B cell (primary cell): ENCODE data around the gene ITGB1BP2. TPM values are rescaled to one million over a fixed set of nuclear protein-coding genes. Genes with fewer than 3 reads are reported as not detected.
"Not testable (repeated sequence)": the region's sequence is repeated elsewhere in the genome, so short reads cannot be mapped to it uniquely, and the experiment has no call there.

Source experiments
- ATAC-seq: fragments of 200-7000 bp; cut with Tn5 transposase; one replicate; pipeline ENCODE4 v1.10.0; 2021; ENCODE audit warnings: low read depth, mild to moderate bottlenecking, moderate number of reproducible peaks, moderate library complexity
- CTCF ChIA-PET: fragments of 350-600 bp; sonication (Branson Sonifier 250); formaldehyde crosslinking; loops from one replicate; lab custom pipeline; 2021; ENCODE audit warnings: antibody characterized with exemption, inconsistent platforms; lab: Charles Lee
- POLR2A ChIA-PET: fragments of 350-600 bp; sonication (Branson Sonifier 250); formaldehyde crosslinking; loops from one replicate; lab custom pipeline; 2021; ENCODE audit warnings: antibody characterized with exemption; lab: Charles Lee
- DNase-seq: peaks from one replicate; pipeline ENCODE4 v3.0.0; 2013
- H2AFZ ChIP-seq: 2 replicates; pipeline ENCODE4 v1.6.1; 2012; ENCODE audit warnings: mild to moderate bottlenecking, low read depth, low read length; ENCODE audit not compliant: insufficient read depth, poor library complexity, severe bottlenecking
- H3K27ac ChIP-seq, 2 donors: 1 replicate in 1 of 2; 2 replicates in 1 of 2; pipeline ENCODE4 v1.5.1; 2012 to 2013; ENCODE audit warnings: low read length in 2 of 2, mild to moderate bottlenecking in 2 of 2, moderate library complexity in 1 of 2
- H3K27me3 ChIP-seq, 4 experiments: fragments of 200-600 bp in 1 of 4; sonication (generic) in 1 of 4; replicated peaks in 1 of 4; 1 replicate in 2 of 4; 2 replicates in 2 of 4; pipeline versions ENCODE4 v1.6.1 to v1.7.0; 2013 to 2016; ENCODE audit warnings: low read length in 3 of 4, mild to moderate bottlenecking in 2 of 4, mixed read lengths in 1 of 4, moderate library complexity in 1 of 4; ENCODE audit not compliant: insufficient read depth in 4 of 4, control insufficient read depth in 3 of 4; ENCODE audit errors: control extremely low read depth in 1 of 4
- H3K36me3 ChIP-seq, 2 experiments: replicated peaks in 1 of 2; 1 replicate in 1 of 2; 2 replicates in 1 of 2; pipeline versions ENCODE4 v1.6.1 to v1.7.1; 2013; ENCODE audit warnings: low read length in 1 of 2; ENCODE audit not compliant: insufficient read depth in 2 of 2, control insufficient read depth in 1 of 2; ENCODE audit errors: control extremely low read depth in 1 of 2, extremely low read depth in 1 of 2
- H3K4me1 ChIP-seq, 2 donors: fragments of 200-600 bp in 1 of 2; sonication (generic) in 1 of 2; 1 replicate in 1 of 2; 2 replicates in 1 of 2; pipeline versions ENCODE4 v1.5.1 to v1.6.1; 2013 to 2017; ENCODE audit warnings: low read length in 2 of 2; ENCODE audit not compliant: control insufficient read depth in 2 of 2, insufficient read depth in 2 of 2
- H3K4me2 ChIP-seq: replicated peaks from 2 replicates; pipeline ENCODE3; 2012; ENCODE audit warnings: mild to moderate bottlenecking, low read depth, low read length; ENCODE audit not compliant: poor library complexity, severe bottlenecking
- H3K4me3 ChIP-seq, 5 experiments: fragments of 200-600 bp in 1 of 5; sonication (generic) in 1 of 5; 1 replicate in 3 of 5; 2 replicates in 2 of 5; pipeline versions ENCODE4 v1.5.1 to v1.7.0; 2011 to 2016; ENCODE audit warnings: low read length in 4 of 5, mild to moderate bottlenecking in 4 of 5, low read depth in 2 of 5, control low read depth in 1 of 5, moderate library complexity in 1 of 5; ENCODE audit not compliant: insufficient read depth in 1 of 5; ENCODE audit errors: control extremely low read depth in 1 of 5, extremely low read depth in 1 of 5
- H3K79me2 ChIP-seq: fragments of 200-600 bp; sonication (generic); one replicate; pipeline ENCODE4 v1.6.0; 2016; ENCODE audit warnings: low read length; ENCODE audit not compliant: control insufficient read depth, insufficient read depth
- H3K9ac ChIP-seq: fragments of 200-600 bp; sonication (generic); 2 replicates; pipeline ENCODE4 v1.6.1; 2017; ENCODE audit warnings: mild to moderate bottlenecking, low read length, moderate library complexity
- H3K9me3 ChIP-seq, 3 donors: one replicate each; pipeline versions ENCODE4 v1.6.1 to v1.7.1; 2013; ENCODE audit warnings: low read length in 2 of 3; ENCODE audit not compliant: control insufficient read depth in 2 of 3, insufficient read depth in 1 of 3; ENCODE audit errors: control extremely low read depth in 1 of 3
- H4K20me1 ChIP-seq: 2 replicates; pipeline ENCODE4 v1.6.0; 2012; ENCODE audit warnings: mild to moderate bottlenecking, low read length; ENCODE audit not compliant: insufficient read depth, control insufficient read depth, poor library complexity, severe bottlenecking
- H3K27ac Mint-ChIP-seq: one replicate; pipeline ENCODE4 v1.8.0; 2021; ENCODE audit warnings: mixed read lengths
- H3K27me3 Mint-ChIP-seq: one replicate; pipeline ENCODE4 v1.8.0; 2021; ENCODE audit warnings: mixed read lengths
- H3K4me1 Mint-ChIP-seq: one replicate; pipeline ENCODE4 v1.8.0; 2021; ENCODE audit warnings: mixed read lengths
- H3K4me3 Mint-ChIP-seq: one replicate; pipeline ENCODE4 v1.8.0; 2021; ENCODE audit warnings: mixed read lengths
- H3K9me3 Mint-ChIP-seq: one replicate; pipeline ENCODE4 v1.8.0; 2022; ENCODE audit warnings: mixed read lengths; ENCODE audit not compliant: insufficient read depth
- EZH2 ChIP-seq: IDR thresholded peaks from 2 replicates; pipeline ENCODE4 v1.6.1; 2012; ENCODE audit warnings: borderline replicate concordance, low read depth, mild to moderate bottlenecking, moderate library complexity, low read length; ENCODE audit not compliant: insufficient read depth, poor library complexity, severe bottlenecking
- WGBS: methylation state at CpG from one replicate; pipeline ENCODE4 v1.1.5; 2013; ENCODE audit warnings: missing lambda C conversion rate; ENCODE audit not compliant: insufficient coverage; 5-methylcytosine and 5-hydroxymethylcytosine counted together
- intact Hi-C: fragments of 100-400 bp; cut with micrococcal nuclease; formaldehyde crosslinking; loops from one replicate; pipeline ENCODE4 v1.10.0; 2022
- polyA plus RNA-seq: library from polyadenylated mRNA; depleted of rRNA; stranded (reverse); fragments of >200 nt; gene quantifications from 2 replicates; pipeline ENCODE4 v1.2.3, GENCODE V29; 2012
- total RNA-seq, 2 donors: library from RNA; stranded (reverse); fragments of 120-200 nt in 1 of 2; gene quantifications; 1 replicate in 1 of 2; 2 replicates in 1 of 2; pipeline versions ENCODE4 v1.2.3 to v1.2.4, GENCODE V29; 2013 to 2022
- TF ChIP-seq, protein P1 (sequence below): fragments of 200-600 bp; IDR thresholded peaks from one replicate; pipeline ENCODE4 v1.8.0; 2022; ENCODE audit warnings: antibody characterized with exemption, mild to moderate bottlenecking

The ITGB1BP2 gene
- total and polyA plus RNA-seq, 2 donors (not counting 1 experiment from before 2014, with no cell fraction given) = 2.2 to 3.7 TPM

DNA sequence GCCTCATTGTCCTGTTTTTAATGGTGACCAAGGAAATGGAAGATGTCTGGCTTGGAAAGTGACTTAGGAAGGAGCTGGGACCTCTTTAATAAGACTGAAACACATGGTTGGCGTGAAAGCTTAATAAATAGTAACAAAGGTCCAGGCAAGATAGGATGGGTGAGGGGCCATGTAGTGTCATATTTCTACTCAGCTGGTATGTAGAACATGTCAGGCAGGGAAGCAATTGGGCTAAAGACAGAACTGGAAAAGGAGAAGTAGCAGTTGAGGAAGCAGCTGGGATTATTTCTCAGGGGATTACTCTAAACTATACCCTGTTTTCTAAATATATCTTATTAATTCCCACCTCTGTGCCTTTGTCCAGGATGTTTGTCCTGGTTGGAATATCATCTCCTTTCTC lies 18.6 kb downstream of the ITGB1BP2 start:
- WGBS = 80% methylated on average over 1 of the region's 1 CpG
- TF ChIP-seq, protein P1, sequence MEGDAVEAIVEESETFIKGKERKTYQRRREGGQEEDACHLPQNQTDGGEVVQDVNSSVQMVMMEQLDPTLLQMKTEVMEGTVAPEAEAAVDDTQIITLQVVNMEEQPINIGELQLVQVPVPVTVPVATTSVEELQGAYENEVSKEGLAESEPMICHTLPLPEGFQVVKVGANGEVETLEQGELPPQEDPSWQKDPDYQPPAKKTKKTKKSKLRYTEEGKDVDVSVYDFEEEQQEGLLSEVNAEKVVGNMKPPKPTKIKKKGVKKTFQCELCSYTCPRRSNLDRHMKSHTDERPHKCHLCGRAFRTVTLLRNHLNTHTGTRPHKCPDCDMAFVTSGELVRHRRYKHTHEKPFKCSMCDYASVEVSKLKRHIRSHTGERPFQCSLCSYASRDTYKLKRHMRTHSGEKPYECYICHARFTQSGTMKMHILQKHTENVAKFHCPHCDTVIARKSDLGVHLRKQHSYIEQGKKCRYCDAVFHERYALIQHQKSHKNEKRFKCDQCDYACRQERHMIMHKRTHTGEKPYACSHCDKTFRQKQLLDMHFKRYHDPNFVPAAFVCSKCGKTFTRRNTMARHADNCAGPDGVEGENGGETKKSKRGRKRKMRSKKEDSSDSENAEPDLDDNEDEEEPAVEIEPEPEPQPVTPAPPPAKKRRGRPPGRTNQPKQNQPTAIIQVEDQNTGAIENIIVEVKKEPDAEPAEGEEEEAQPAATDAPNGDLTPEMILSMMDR = no peak
- no peak for TF ChIP-seq EZH2
- ChIA-PET CTCF (no interaction called here), POLR2A (no interaction called here)
- ATAC-seq (no peak), DNase-seq (no peak)
- no peak overlapping the region for H3K4me2 ChIP-seq
- H3K27ac ChIP-seq = no peak overlapping the region
- Mint-ChIP-seq H3K27me3 (no peaks in the 10 kb centered on the region), H3K4me1 (no peaks in the 10 kb centered on the region), H3K9me3 (no peaks in the 10 kb centered on the region), H3K4me3 (no peak overlapping the region), H3K27ac (no peak overlapping the region)
- H3K79me2 ChIP-seq = no peaks in the 10 kb centered on the region
- no peak overlapping the region for H3K9ac ChIP-seq
- H3K27me3 ChIP-seq = no peaks in the 10 kb centered on the region
- no peaks in the 10 kb centered on the region for H4K20me1 ChIP-seq
- no peak overlapping the region for H2AFZ ChIP-seq
- no peaks in the 10 kb centered on the region for H3K9me3 ChIP-seq
- intact Hi-C loops = no loop called here
- H3K4me1 ChIP-seq = no peaks in the 10 kb centered on the region
- no peak overlapping the region for H3K4me3 ChIP-seq
- no peaks in the 10 kb centered on the region for H3K36me3 ChIP-seq

DNA sequence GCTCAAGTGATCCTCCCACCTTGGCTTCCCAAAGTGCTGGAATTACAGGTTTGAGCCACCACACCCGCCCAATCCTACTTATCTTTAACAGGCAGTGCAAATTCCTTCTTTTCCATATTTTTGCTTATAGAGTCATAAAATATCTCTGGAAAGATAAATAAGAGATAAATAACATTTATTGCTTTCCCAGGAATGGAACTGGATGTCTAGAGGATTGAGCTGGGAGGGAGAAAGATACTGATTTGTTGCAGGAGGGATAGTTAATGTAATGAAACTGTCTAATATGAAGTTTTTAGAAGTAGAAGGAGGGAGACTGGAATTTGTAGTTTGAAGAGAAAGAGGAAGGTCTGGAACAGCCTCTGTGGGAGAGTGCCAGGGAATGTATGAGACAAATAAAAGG lies 20.2 kb downstream of the ITGB1BP2 start:
- no peak overlapping the region for H3K9ac ChIP-seq
- no peaks in the 10 kb centered on the region for H3K27me3 Mint-ChIP-seq
- H3K9me3 Mint-ChIP-seq = no peaks in the 10 kb centered on the region
- H3K4me1 Mint-ChIP-seq = no peaks in the 10 kb centered on the region
- ATAC-seq (no peak), DNase-seq (no peak)
- POLR2A ChIA-PET = no interaction called here
- H3K4me1 ChIP-seq = no peaks in the 10 kb centered on the region
- no peak overlapping the region for H3K4me2 ChIP-seq
- no peak overlapping the region for H2AFZ ChIP-seq
- no peaks in the 10 kb centered on the region for H3K36me3 ChIP-seq
- H3K9me3 ChIP-seq = peaks cover 0 to 5% (median 2%) of the 10 kb centered on the region in 3 donors
- H3K27ac ChIP-seq = no peak overlapping the region
- H3K79me2 ChIP-seq = no peaks in the 10 kb centered on the region
- intact Hi-C loops = no loop called here
- no peaks in the 10 kb centered on the region for H3K27me3 ChIP-seq
- no CpG with 5 or more reads among the region's 1 CpG for WGBS
- H4K20me1 ChIP-seq = no peaks in the 10 kb centered on the region
- TF ChIP-seq, protein P1 = no peak
- TF ChIP-seq EZH2 = no peak
- H3K4me3 Mint-ChIP-seq = no peak overlapping the region
- CTCF ChIA-PET = no interaction called here
- H3K4me3 ChIP-seq = no peak overlapping the region
- no peak overlapping the region for H3K27ac Mint-ChIP-seq

DNA sequence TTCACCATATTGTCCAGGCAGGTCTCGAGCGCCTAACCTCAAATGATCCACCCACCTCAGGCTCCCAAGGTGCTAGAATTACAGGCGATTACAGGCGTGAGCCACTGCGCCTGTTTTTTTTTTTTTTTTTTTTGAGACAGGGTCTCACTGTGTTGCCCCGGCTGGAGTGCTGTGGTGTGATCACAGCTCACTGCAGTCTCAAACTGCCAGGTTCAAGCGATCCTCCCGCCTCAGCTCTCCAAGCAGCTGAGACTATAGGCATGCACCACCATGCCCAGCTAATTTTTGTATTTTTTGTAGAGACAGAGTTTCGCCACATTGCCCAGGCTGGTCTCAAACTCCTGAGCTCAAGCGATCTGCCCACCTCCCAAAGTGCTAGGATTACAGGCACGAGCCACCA lies 22.9 kb downstream of the ITGB1BP2 start:
- H3K4me3 ChIP-seq, H3K4me1 ChIP-seq, H3K27ac ChIP-seq, H3K9ac ChIP-seq, H3K27ac Mint-ChIP-seq, CTCF ChIA-PET, H3K79me2 ChIP-seq, H3K4me2 ChIP-seq, H4K20me1 ChIP-seq, H2AFZ ChIP-seq, H3K27me3 ChIP-seq, intact Hi-C loops, H3K4me1 Mint-ChIP-seq, ATAC-seq, H3K27me3 Mint-ChIP-seq, H3K36me3 ChIP-seq, H3K4me3 Mint-ChIP-seq, DNase-seq, POLR2A ChIA-PET, H3K9me3 Mint-ChIP-seq: not testable (repeated sequence)
- 100% methylated on average over 1 of the region's 11 CpGs for WGBS
- peaks cover 0 to 12% (median 2%) of the 10 kb centered on the region in 3 donors for H3K9me3 ChIP-seq
